Measurements from ENCODE around the gene GRP.

GRCh38 chr18:59271606-59272220 is 51.8 kb downstream of the GRP start:
- TF ChIP-seq POLR2A (IDR thresholded peaks at IDR 0.05) (no peak), CTCF (IDR thresholded peaks at IDR 0.05) (no peak)
